ENCODE data around the gene SLC36A2. TPM values are rescaled to one million over a fixed set of nuclear protein-coding genes. Genes with fewer than 3 reads are reported as not detected.

The SLC36A2 gene
- total RNA-seq, 1 experiment from 2014 or later, result not detected

DNA sequence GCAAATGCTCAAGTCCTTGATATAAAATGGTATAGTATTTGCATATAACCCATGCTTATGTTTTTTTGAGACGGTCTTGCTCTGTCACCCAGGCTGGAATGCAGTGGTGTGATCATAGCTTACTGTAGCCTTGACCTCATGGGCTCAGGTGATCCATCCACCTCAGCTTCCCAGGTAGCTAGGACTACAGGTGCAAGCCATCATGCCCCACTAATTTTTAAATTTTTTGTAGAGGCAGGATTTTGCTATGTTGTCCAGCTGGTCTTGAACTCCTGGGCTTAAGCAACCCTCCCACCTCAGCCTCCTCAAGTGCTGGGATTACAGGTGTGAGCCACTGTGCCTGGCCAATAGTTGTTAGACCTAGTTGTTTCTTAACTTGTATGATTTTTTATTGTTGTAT, 61.1 kb downstream of the SLC36A2 start:
- H3K4me1 Mint-ChIP-seq (ENCODE audit: insufficient read depth, unreplicated experiment), result peaks cover 6% of the 10 kb centered on the region
- no peaks in the 10 kb centered on the region for H3K36me3 Mint-ChIP-seq (ENCODE audit: insufficient read depth, unreplicated experiment)
- CTCF ChIA-PET, result interaction anchor here (0.9 to 1.2 kb wide), 5 partner anchors 11 to 366 kb away, joined by 3 to 4 read pairs (median 3); no protein-coding TSS in a partner anchor
- no TSS peak for BruUV-seq (replicated peaks)
- intact Hi-C loops (cut with micrococcal nuclease), result no loop called here
- POLR2A ChIA-PET, result interaction anchor here (2.9 kb wide), 1 partner anchor 33 kb away, joined by 13 read pairs; the partner anchor contains the start of gene GM2A
- TF ChIP-seq, protein P1, sequence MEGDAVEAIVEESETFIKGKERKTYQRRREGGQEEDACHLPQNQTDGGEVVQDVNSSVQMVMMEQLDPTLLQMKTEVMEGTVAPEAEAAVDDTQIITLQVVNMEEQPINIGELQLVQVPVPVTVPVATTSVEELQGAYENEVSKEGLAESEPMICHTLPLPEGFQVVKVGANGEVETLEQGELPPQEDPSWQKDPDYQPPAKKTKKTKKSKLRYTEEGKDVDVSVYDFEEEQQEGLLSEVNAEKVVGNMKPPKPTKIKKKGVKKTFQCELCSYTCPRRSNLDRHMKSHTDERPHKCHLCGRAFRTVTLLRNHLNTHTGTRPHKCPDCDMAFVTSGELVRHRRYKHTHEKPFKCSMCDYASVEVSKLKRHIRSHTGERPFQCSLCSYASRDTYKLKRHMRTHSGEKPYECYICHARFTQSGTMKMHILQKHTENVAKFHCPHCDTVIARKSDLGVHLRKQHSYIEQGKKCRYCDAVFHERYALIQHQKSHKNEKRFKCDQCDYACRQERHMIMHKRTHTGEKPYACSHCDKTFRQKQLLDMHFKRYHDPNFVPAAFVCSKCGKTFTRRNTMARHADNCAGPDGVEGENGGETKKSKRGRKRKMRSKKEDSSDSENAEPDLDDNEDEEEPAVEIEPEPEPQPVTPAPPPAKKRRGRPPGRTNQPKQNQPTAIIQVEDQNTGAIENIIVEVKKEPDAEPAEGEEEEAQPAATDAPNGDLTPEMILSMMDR (IDR thresholded peaks at IDR 0.05; ENCODE audit: unreplicated experiment), result no peak
- H3K27me3 Mint-ChIP-seq (ENCODE audit: insufficient read depth, unreplicated experiment), result no peaks in the 10 kb centered on the region
- H3K27ac Mint-ChIP-seq (ENCODE audit: low read depth, unreplicated experiment), result no peak overlapping the region
- H3K9me3 Mint-ChIP-seq (ENCODE audit: unreplicated experiment), result no peaks in the 10 kb centered on the region
- no peak for DNase-seq (ENCODE audit: unreplicated experiment)
- H3K4me3 Mint-ChIP-seq (ENCODE audit: unreplicated experiment), result no peak overlapping the region

DNA sequence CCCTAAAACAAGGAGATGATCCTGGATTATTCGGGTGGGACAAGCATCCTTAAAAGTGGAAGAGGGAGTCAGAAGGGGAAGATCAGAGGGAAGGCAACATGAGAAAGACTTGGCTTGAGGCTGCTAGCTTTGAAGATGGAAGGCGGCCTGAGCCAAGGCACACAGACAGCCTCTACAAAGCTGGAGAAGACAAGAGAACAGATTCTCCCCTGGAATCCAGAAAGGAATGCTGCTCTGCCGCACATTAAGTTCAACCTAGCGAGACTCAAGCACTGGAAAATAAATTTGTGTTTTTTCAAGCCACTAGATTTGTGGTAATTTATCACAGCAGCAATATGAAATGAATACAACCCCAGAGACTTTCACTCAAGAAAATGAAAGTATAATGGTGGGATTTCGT, 61.7 kb downstream of the SLC36A2 start:
- H3K36me3 Mint-ChIP-seq (ENCODE audit: insufficient read depth, unreplicated experiment), result no peaks in the 10 kb centered on the region
- no peaks in the 10 kb centered on the region for H3K9me3 Mint-ChIP-seq (ENCODE audit: unreplicated experiment)
- intact Hi-C loops (cut with micrococcal nuclease), result no loop called here
- TF ChIP-seq, protein P1 (IDR thresholded peaks at IDR 0.05; ENCODE audit: unreplicated experiment), result no peak
- ChIA-PET CTCF (interaction anchor here (0.9 to 1.2 kb wide), 7 partner anchors 12 to 366 kb away, joined by 3 to 5 read pairs (median 3); no protein-coding TSS in a partner anchor), POLR2A (no interaction called here)
- no peaks in the 10 kb centered on the region for H3K27me3 Mint-ChIP-seq (ENCODE audit: insufficient read depth, unreplicated experiment)
- DNase-seq (ENCODE audit: unreplicated experiment), result no peak
- H3K4me3 Mint-ChIP-seq (ENCODE audit: unreplicated experiment), result no peak overlapping the region
- H3K4me1 Mint-ChIP-seq (ENCODE audit: insufficient read depth, unreplicated experiment), result peaks cover 6% of the 10 kb centered on the region
- no peak overlapping the region for H3K27ac Mint-ChIP-seq (ENCODE audit: low read depth, unreplicated experiment)
- BruUV-seq (replicated peaks), result no TSS peak

DNA sequence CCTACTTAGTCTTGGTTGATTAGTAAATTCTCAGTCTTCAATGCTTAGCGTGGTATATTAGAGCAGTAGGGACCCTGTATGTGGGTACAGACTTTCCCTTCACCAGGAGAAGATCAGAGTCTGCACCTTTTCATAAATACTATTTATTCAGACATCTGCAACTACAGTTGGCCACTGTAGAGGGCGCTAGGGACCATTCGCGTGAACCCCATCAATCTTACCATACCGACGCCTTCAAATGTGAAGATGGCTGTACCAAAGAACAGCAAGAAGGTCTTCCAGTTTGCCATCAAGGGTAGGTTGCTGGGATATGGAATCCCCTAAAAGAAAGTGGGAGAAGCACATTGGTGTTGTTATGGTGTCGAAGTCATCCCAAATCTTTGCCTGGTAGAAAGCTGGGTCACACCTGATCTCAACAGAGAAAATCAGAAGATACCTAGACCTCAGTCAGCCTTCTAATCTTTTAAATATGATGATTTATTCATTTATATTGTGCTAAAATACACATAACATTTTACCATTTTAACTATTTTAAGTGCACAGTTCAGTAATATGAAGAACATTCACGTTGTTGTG, 62.9 kb downstream of the SLC36A2 start:
- H3K4me3 Mint-ChIP-seq (ENCODE audit: unreplicated experiment), result no peak overlapping the region
- no peaks in the 10 kb centered on the region for H3K9me3 Mint-ChIP-seq (ENCODE audit: unreplicated experiment)
- H3K4me1 Mint-ChIP-seq (ENCODE audit: insufficient read depth, unreplicated experiment), result peaks cover 6% of the 10 kb centered on the region
- TF ChIP-seq, protein P1 (IDR thresholded peaks at IDR 0.05; ENCODE audit: unreplicated experiment), result peak; percentile 8
- no peak overlapping the region for H3K27ac Mint-ChIP-seq (ENCODE audit: low read depth, unreplicated experiment)
- intact Hi-C loops (cut with micrococcal nuclease), result no loop called here
- ChIA-PET POLR2A (no interaction called here), CTCF (interaction anchor here (1.1 kb wide), 2 partner anchors 32 to 35 kb away, joined by 3 to 5 read pairs; no protein-coding TSS in a partner anchor)
- DNase-seq (ENCODE audit: unreplicated experiment), result peak; percentile 25
- no peaks in the 10 kb centered on the region for H3K27me3 Mint-ChIP-seq (ENCODE audit: insufficient read depth, unreplicated experiment)
- BruUV-seq (replicated peaks), result no TSS peak
- no peaks in the 10 kb centered on the region for H3K36me3 Mint-ChIP-seq (ENCODE audit: insufficient read depth, unreplicated experiment)

DNA sequence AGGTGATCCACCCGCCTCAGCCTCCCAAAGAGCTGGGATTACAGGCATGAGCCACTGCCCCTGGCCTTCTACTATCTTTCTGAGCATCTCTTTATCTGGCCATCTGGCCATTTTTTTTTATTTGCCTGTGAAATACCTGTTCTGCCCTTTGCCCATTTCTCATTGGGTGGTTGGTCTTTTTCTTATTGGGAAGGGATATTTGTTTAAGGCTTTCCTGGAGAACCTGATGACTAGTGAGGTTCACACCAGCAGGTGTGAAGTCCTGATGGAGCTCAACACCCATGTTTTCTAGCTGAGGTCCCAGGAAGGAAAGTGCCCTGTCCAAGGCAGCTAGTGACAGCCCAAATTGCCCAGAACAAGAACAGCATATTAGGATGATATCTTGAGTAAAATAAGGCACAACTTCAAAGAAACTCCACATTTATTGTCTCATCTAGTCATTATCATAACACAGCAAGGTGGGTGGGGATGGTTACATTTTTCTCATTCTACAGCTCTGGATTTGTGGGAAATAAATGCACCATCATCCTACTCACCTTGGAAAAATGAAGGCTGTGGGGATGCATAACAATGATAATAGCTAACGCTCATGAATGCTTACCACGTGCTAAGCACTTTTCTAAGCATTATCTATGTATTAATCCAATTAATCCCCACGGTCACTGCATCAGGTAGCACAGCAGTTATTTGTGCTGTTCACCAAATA, 64.1 kb downstream of the SLC36A2 start:
- Mint-ChIP-seq H3K4me3 (ENCODE audit: unreplicated experiment) (no peak overlapping the region), H3K27ac (ENCODE audit: low read depth, unreplicated experiment) (no peak overlapping the region), H3K4me1 (ENCODE audit: insufficient read depth, unreplicated experiment) (peaks cover 3% of the 10 kb centered on the region), H3K36me3 (ENCODE audit: insufficient read depth, unreplicated experiment) (no peaks in the 10 kb centered on the region), H3K27me3 (ENCODE audit: insufficient read depth, unreplicated experiment) (no peaks in the 10 kb centered on the region), H3K9me3 (ENCODE audit: unreplicated experiment) (no peaks in the 10 kb centered on the region)
- ChIA-PET POLR2A (interaction anchor here (0.7 kb wide), 1 partner anchor 1253 kb away, joined by 3 read pairs; no protein-coding TSS in a partner anchor), CTCF (interaction anchor here (0.7 to 1.0 kb wide), 4 partner anchors 10 to 156 kb away, joined by 3 to 5 read pairs (median 4); no protein-coding TSS in a partner anchor)
- no peak for DNase-seq (ENCODE audit: unreplicated experiment)
- no TSS peak for BruUV-seq (replicated peaks)
- intact Hi-C loops (cut with micrococcal nuclease), result no loop called here
- TF ChIP-seq, protein P1 (IDR thresholded peaks at IDR 0.05; ENCODE audit: unreplicated experiment), result no peak

Measured in MCF 10A (cell line).